8988T (cell line): Measurements from ENCODE around the gene NFE2L1.
"Not testable (repeated sequence)": the region's sequence is repeated elsewhere in the genome, so short reads cannot be mapped to it uniquely, and the experiment has no call there.

ENCODE experiments used
- DNase-seq: peaks from one replicate; pipeline ENCODE4 v3.0.0; 2011

NFE2L1 gene

DNA sequence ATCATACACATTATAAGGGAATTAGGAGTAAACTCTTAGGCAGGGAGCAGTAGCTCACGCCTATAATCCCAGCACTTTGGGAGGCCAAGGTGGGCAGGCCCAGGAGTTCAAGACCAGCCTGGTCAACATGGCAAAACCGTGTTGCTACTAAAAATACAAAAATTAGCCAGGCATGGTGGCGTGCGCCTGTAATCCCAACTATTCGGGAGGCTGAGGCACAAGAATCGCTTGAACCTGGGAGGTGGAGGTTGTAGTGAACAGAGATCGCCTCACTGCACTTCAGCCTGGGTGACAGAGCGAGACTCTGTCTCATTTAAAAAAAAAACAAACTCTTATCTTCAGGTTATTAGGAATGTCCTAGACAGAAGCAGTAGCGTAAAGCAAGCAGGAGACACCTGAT, 24.7 kb downstream of the NFE2L1 start:
- not testable (repeated sequence) for DNase-seq

DNA sequence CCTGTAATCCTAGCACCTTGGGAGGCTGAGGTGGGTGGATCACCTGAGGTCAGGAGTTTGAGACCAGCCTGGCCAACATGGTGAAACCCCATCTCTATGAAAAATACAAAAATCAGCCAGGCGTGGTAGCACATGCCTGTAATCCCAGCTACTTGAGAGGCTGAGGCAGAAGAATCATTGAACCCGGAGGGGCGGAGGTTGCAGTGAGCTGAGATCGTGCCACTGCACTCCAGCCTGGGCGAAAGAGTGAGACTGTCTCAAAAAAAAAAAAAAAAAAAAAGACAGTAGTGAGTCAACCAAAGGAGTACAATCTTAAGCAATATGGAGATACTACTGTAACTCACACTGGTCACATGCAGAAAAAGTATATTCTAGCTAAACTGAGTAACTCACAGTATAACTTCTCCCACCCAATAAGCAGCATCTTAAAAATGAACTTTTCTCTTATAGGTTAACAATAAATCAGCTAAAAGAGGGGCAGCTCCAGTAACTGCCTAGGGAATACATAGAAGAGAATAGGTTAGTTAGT, 25.5 kb downstream of the NFE2L1 start:
- DNase-seq = not testable (repeated sequence)

DNA sequence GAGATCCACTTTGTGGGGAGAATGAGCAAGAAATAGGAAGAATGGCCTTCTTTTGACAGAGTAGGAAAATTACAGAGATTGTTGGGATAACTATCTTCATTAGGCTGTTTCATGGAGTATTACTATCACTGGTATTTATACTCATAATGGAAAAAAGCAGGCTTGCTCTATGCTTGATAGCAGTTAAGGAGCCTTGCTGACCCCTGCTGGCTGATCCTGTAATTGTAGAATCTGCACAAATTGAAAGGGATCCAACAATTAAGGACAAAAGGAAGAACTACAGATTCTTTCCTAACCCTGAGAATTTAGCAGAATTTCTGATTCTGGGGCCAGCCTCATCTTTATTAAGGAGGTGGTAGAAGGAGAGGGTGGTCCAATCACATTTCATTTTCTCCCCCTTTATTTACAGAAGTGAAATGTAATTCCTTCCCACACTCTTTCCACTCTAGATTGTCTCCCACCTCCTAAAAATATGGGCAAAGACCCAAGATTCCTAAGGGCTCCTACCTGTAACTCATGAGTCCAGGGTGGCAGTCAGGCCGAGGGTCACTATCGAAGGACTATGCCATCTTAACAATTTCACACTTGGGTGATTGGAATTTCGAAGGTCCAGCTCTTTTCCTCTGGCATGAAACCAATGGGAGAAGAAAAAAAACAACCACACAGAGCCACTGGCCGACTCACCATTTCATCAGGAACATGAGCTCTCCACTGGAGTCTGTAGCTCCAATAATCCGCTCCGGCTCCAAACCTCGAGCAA, 26.3 kb downstream of the NFE2L1 start:
- DNase-seq = no peak

DNA sequence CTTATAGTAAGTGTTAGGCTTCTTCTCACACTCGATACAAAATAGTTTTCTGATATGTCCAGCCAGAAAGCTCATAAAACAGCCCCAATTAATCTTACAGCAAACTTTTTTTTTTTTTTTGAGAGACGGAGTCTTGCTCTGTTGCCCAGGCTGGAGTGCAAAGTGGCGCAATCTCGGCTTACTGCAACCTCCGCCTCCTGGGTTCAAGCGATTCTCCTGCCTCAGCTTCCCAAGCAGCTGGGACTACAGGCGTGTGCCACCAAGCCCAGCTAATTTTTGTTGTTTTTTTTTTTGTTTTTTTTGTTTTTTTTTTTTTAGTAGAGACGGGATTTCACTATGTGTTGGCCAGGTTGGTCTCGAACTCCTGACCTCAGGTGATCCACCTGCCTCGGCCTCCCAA, 29.0 kb downstream of the NFE2L1 start:
- not testable (repeated sequence) for DNase-seq

DNA sequence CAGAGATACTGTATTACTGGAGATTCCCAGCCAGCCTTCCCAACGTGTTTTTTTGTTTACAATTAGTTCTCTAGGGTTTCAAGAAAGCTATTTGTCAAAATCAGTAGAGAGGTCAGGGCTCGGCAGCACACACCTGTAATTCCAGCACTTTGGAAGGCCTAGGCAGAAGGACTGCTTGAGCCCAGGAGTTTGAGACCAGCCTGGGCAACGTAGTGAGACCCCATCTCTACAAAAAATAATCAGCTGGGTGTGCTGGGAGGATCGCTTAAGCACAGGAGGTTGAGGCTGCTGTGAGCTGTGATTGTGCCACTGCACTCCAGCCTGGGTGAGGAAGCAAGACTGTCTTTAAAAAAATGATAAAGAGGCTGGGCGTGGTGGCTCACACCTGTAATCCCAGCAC, 33.7 kb downstream of the NFE2L1 start:
- no peak for DNase-seq

DNA sequence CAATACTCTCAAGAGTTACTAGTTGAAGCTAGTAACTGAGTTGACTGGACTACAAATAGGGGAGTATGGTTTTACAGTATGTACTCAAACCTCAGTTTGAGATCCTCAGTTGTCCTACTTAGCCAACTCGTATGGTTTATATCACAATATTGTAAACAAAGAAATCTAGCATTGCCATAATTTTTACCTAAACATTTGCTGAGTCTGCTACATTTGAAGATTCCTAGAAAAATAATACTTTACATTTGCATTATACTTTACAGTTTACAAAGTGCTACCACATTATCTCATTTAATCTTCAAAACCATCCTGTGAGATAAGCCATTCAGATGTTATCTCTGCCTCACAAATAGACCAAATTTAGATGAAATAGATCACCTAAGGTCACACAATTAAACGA, 36.8 kb downstream of the NFE2L1 start:
- DNase-seq = no peak

DNA sequence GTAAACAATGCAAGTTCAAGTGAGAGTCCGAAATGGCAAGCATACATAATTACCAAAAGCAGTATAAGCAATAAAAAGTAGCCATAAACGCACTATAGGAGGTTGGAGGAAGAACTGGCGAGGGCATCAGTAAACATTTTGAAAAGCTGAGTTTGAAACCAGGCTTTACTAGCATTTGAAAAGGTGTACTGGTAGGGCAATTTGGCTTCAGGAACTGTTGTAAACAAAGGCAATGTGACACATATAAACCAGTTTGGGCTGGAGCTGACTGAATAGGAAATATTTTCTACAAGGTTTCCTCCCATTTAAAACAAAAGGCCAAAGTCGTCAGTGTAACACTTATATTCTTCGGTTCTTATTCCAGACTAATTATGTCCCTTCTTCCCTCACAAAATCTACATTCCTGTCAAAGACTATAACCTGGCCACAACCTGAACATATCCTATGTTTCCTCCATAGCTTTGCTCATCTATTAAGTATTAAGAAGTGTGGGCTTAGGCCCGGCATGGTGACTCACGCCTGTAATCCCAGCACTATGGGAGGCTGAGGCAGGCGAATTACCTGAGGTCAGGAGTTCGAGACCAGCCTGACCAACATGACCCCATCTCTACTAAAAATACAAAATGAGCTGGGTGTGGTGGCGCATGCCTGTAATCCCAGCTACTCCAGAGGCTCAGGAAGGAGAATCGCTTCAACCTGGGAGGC, 45.3 kb downstream of the NFE2L1 start:
- DNase-seq = no peak

DNA sequence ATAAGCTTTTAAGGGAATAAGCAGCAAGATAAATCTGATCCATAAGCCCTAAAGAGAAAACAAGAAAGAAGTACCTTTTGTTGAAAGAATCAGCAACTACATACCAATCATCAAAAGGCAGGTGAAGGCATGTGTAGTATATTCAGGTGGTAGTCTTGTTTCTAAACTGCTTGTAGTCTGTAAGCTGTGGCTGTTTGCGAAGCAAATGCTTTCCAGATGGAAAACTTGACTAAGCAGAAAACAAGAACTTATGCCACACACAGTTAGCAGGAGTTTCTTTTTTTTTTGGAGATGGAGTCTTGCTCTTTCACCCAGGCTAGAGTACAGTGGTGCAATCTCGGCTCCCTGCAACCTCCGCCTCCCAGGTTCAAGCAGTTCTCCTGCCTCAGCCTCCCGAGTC, 47.5 kb downstream of the NFE2L1 start:
- no peak for DNase-seq

DNA sequence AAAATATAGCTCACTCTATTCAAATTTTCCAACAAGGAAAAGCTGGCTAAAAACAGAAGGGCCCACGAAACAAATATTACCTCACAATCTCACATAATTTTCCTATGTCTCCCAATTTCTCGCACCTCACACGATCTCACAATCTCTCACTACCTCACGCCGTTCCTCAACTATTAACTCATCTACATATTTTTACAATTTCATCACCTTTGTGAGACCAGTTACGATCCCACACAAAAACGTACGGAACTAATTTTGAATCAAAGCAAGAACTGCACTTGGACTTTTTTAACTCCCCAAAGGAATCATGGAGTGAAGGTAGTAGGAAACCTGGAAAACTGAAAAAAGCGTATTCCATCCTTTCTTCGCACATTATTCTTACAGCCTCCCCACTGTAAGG, 52.0 kb downstream of the NFE2L1 start:
- DNase-seq = no peak

DNA sequence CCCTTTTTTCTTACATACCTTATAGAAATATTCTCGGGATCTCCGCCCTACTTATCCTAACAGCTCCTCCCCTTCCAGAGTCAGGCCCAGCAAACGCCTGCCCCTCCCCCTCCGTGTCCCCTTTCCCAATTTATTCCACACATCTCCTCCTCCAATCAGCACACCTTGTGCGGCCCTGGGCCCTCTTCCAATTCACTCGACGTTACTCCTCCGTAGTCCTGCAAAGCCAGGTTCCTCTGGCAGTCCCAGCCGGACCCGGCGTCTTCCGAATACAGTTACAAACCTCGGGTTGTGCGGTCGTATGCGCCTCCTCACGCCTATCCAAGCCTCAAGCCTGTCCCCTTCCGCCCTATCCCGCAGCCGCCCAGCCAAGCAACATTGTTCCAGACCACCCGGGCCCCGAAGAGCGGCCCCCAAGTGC, 52.4 kb downstream of the NFE2L1 start:
- DNase-seq = no peak

DNA sequence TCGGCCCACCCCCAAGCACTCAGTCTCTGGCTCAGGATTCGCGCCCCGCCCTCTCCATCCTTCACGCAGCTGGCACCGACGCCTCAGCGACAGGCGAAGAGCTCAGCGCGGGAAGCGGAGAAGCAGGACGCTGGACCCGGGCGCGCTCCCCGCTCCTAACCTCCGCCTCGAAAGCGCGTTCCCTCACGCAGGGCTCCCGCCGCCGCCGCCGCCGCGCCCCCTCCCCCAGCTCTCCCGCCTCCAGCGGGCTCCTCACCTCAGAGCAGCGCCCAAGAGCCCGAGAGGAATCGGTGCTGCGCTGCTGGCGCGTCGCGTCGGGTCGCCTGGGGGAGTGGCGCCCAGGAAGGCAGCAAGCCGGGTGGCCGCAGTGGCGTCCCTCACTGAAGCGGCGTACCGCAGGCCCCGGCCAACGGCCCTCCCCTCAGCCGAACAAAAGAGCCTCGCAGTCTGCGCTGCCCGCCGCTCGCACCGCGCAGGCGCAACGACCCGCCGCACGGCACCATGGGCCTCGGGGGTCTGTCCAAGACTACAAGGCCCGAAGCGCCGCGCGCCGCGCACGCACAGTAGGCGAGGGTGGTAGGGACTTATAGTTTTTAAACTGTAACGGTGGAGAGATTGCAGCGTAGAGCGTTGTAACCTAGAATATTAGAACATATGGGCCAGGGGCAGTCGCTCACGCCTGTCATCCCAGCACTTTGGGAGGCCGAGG, 53.0 kb downstream of the NFE2L1 start, which contains the start of gene CBX1:
CBX1 (minus strand) TSS at position 467 of the 709 bp plus-strand sequence. CDS start 24,474 bp downstream, outside the sequence.
- peak; percentile 90 for DNase-seq

DNA sequence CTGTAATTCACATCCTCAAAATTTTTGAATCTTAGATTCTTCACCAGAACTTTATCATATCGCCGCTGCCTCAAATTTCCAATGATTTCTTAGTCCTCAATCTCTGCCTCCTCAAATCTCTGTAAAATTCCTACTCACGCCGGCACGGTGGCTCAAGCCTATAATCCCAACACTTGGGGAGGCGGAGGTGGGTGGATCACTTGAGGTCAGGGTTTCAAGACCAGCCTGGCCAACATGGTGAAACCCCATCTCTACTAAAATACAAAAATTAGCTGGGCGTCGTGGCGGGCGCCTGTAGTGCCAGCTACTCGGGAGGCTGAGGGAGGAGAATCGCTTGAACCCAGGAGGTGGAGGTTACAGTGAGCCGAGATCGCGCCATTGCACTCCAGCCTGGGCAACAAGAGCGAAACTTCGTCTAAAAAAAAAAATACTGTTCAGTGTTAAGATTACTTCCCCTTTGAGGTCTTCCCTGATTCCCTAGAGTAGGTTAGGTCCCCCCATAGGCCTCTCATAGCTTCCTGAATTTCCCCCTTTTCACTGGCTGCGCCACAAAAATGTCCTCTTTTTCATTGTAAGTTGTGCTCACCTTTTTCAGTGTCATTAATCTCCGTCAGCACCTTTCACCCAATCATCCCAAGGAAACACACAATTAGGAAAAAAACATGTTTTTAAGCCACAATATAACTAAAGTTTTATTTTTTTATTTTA, 54.0 kb downstream of the NFE2L1 start:
- no peak for DNase-seq

DNA sequence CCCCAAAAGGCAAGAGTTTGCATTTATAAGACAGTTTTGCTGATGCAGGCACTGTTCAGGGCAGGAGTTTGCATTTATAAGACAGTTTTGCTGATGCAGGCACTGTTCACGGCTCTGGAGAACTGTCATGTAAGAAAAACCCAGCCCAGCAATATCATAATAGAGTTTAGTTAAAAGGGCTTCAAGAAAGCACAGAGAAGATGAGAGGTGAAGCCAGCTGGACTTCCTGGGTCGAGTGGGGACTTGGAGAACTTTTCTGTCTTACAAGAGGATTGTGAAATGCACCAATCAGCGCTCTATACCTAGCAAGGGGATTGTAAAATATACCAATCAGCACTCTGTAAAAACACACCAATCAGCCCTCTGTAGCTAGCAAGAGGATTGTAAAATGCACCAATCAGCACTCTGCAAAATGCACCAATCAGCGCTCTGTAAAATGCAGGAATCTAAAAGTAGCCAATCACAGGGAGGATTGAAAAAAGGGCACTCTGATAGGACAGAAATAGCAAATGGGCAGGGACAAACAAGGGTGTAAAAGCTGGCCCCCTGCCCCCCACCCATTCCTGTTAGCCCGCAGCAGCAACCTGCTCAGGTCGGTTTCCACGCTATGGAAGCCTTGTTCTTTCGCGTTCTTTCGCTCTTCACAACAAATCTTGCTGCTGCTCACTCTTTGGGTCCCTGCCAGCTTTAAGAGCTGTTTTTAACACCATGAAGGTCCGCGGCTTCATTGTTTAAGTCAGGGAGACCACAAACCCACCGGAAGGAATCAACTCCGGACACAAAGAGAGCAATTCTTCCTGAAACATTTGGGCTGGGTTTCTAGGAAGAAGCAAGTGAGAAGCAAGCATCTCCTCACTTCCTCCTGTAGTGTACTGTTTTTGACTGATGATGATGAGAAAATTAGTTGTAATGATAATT, 54.9 kb downstream of the NFE2L1 start:
- no peak for DNase-seq

DNA sequence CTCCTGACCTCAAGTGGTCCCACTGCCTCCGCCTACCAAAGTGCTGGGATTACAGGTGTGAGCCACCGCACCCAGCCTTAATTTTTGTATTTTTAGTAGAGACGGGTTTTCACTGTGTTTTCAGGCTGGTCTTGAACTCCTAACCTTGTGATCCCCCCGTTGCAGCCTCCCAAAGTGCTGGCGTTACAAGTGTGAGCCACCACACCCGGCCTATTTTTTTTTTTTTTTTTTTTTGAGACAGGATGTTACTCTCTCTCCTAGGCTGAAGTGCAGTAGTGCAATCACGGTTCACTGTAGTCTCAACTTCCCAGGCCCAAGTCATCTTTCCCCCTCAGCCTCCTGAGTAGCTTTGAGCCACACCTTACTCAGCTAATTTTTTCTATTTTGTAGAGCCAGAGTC, 56.3 kb downstream of the NFE2L1 start:
- no peak for DNase-seq

DNA sequence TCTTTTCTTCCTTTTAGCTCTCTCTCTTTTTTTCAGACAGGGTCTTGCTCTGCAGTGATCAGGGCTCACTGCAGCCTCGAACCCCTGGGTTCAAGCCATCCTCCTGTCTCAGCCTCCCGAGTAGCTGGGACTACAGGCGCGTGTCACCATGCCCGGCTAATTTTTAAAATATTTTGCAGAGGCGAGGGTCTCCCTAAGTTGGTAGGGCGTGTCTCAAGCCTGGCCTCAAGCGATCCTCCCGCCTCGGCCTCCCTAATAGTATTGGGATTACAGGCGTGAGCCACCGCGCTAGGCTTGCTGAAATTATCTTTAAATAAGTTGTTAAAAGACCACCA, 58.6 kb downstream of the NFE2L1 start:
- DNase-seq = no peak

DNA sequence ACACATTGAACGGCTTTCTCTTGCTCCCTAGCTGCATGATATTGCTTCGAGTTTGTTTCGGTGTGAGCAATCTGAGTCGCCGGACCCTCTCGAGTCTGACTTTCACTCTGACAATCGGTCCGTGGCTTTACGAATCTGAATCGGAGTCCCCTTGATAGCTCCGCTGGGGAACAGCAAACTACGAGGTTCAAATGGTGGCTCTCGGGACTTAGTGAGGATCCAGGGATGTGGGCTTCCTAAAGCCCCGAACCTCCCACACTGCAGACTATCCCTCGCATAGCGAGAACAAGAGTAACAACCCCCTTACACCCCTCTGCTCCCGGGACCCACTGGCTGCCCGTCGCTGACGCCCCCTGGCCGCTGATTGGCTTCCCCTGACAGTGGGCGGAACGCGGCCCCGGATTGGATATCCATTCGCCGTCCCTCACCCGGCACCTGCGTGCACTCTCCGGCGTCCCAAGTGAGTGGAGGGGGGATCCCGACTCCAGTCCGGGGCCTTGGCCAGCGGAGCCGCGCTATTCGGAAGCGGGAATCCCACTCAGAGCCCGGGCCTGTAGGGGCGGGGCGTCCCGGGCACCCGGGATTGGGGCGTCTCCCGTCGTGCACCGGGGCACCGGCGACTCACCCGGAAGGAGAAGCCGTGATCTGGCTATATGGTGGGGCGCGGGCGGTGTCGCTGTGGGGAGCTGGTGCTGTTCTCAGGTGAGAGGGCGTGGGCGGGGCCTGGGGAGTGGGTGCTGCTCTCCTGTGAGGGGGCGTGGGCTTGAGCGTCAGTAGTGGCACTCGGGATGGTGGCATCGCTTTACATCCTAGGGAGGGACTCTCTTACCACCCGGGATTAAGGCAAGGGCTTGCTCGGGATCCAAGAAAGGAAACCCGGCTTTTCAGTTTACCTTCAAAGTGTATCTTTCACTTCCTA, 59.2 kb downstream of the NFE2L1 start, which contains the start of gene SNX11:
SNX11 (plus strand) TSS at position 630 of the 919 bp plus-strand sequence. CDS start 4,278 bp downstream, outside the sequence.
- peak; percentile 84 for DNase-seq

DNA sequence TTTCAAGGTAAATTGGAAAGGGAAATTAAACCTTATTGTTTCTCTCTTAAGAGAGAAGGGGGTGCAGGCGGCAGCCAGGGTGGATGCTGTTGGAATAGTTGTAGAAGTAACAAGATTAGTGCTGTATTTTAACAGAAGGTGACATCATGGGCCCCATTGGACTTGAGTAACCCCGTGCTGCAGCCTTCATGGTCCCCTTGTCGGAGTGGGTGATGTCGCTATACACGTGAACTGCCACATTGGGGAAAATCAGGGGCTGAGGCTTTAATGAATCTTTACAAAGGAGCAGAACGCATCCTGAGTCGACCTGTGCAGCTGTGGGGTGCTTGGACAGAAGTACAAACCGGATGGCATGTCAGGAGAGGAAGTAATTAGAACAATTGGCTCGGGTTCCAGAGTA, 62.6 kb downstream of the NFE2L1 start:
- DNase-seq = no peak
